Suprapubic skin (tissue), 4 donors: ENCODE measurements around the gene CD248. TPM values are rescaled to one million over a fixed set of nuclear protein-coding genes. Genes with fewer than 3 reads are reported as not detected.

Experiments used
- DNase-seq, 2 donors: peaks; one replicate each; pipeline ENCODE4 v3.0.0-alpha.2; 2019; ENCODE audit warnings: low spot score in 2 of 2
- H3K27ac ChIP-seq: fragments of 200-600 bp; sonication (generic); one replicate; pipeline ENCODE4 v1.5.1; 2019
- H3K27me3 ChIP-seq: fragments of 200-600 bp; sonication (generic); one replicate; pipeline ENCODE4 v1.5.1; 2019
- H3K36me3 ChIP-seq: fragments of 200-600 bp; sonication (generic); one replicate; pipeline ENCODE4 v1.5.1; 2019
- H3K4me1 ChIP-seq: fragments of 200-600 bp; sonication (generic); one replicate; pipeline ENCODE4 v1.5.1; 2019
- H3K4me3 ChIP-seq: fragments of 200-600 bp; sonication (generic); one replicate; pipeline ENCODE4 v1.5.1; 2019; ENCODE audit warnings: mild to moderate bottlenecking
- H3K9me3 ChIP-seq: fragments of 200-600 bp; sonication (generic); one replicate; pipeline ENCODE4 v1.5.1; 2019
- EP300 ChIP-seq: sonication (generic); formaldehyde crosslinking; IDR thresholded peaks from one replicate; pipeline ENCODE4 v1.6.1; 2017; ENCODE audit warnings: antibody characterized with exemption
- POLR2A ChIP-seq, 2 donors: fragments of 450-650 bp; IDR thresholded peaks; one replicate each; pipeline ENCODE4 v1.6.1; 2017; ENCODE audit warnings: antibody characterized with exemption in 2 of 2, mild to moderate bottlenecking in 2 of 2, moderate library complexity in 2 of 2
- POLR2AphosphoS5 ChIP-seq, 3 donors: sonication (generic); formaldehyde crosslinking; IDR thresholded peaks; one replicate each; pipeline ENCODE4 v1.6.1; 2017; ENCODE audit warnings: antibody characterized with exemption in 3 of 3
- WGBS: methylation state at CpG from one replicate; pipeline ENCODE4 v1.1.5; 2018; 5-methylcytosine and 5-hydroxymethylcytosine counted together
- total RNA-seq, 4 donors: library from RNA; depleted of rRNA; stranded (reverse); fragments of >200 nt; gene quantifications; one replicate each; pipeline ENCODE4 v1.1.0, GENCODE V29; 2016
- TF ChIP-seq, protein P1 (sequence below), 2 donors: fragments of 200-600 bp in 1 of 2; fragments of 450-650 bp in 1 of 2; sonication (generic) in 1 of 2; IDR thresholded peaks; one replicate each; pipeline ENCODE4 v1.5.1; 2016 to 2019; ENCODE audit warnings: antibody characterized with exemption in 2 of 2, mild to moderate bottlenecking in 1 of 2, moderate library complexity in 1 of 2

The CD248 gene, protein sequence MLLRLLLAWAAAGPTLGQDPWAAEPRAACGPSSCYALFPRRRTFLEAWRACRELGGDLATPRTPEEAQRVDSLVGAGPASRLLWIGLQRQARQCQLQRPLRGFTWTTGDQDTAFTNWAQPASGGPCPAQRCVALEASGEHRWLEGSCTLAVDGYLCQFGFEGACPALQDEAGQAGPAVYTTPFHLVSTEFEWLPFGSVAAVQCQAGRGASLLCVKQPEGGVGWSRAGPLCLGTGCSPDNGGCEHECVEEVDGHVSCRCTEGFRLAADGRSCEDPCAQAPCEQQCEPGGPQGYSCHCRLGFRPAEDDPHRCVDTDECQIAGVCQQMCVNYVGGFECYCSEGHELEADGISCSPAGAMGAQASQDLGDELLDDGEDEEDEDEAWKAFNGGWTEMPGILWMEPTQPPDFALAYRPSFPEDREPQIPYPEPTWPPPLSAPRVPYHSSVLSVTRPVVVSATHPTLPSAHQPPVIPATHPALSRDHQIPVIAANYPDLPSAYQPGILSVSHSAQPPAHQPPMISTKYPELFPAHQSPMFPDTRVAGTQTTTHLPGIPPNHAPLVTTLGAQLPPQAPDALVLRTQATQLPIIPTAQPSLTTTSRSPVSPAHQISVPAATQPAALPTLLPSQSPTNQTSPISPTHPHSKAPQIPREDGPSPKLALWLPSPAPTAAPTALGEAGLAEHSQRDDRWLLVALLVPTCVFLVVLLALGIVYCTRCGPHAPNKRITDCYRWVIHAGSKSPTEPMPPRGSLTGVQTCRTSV
- total RNA-seq = 10 to 100 TPM in 2 of 4 donors, 1 to 10 TPM in 2; 5.9 to 32.6 (median 19.2) TPM

DNA sequence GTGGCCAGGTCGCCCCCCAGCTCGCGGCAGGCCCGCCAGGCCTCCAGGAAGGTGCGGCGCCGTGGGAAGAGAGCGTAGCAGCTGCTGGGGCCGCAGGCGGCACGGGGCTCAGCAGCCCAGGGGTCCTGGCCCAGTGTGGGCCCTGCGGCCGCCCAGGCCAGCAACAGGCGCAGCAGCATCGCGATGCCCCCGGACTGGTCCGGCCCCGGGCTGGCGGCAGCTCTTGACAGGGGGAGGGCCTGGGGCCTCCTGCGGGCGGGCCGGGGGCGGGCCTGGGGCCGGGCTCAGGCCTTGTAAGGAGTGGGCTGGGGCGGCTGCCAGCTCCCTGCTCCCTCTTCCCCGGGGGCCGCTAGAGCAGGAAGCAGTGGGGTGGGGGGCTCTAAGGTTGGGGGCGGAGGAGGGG lies at the start of gene CD248:
CD248 (minus strand) TSS at position 196 of the 403 bp plus-strand sequence; CDS start at position 179, 17 bp downstream.
- H3K27ac ChIP-seq = peak within 1 kb of the TSS; percentile 78
- no peaks in the 10 kb centered on the region for H3K27me3 ChIP-seq
- no peaks in the 10 kb centered on the region for H3K36me3 ChIP-seq
- H3K4me1 ChIP-seq = peaks cover 56% of the 10 kb centered on the region
- TF ChIP-seq POLR2A (IDR thresholded peaks at IDR 0.05) (peak in 1 of 2 donors; percentile 33), EP300 (no peak)
- WGBS = no CpG with 5 or more reads among the region's 29 CpGs
- H3K4me3 ChIP-seq = peak within 1 kb of the TSS; percentile 53
- no peak for DNase-seq
- no peaks in the 10 kb centered on the region for H3K9me3 ChIP-seq

DNA sequence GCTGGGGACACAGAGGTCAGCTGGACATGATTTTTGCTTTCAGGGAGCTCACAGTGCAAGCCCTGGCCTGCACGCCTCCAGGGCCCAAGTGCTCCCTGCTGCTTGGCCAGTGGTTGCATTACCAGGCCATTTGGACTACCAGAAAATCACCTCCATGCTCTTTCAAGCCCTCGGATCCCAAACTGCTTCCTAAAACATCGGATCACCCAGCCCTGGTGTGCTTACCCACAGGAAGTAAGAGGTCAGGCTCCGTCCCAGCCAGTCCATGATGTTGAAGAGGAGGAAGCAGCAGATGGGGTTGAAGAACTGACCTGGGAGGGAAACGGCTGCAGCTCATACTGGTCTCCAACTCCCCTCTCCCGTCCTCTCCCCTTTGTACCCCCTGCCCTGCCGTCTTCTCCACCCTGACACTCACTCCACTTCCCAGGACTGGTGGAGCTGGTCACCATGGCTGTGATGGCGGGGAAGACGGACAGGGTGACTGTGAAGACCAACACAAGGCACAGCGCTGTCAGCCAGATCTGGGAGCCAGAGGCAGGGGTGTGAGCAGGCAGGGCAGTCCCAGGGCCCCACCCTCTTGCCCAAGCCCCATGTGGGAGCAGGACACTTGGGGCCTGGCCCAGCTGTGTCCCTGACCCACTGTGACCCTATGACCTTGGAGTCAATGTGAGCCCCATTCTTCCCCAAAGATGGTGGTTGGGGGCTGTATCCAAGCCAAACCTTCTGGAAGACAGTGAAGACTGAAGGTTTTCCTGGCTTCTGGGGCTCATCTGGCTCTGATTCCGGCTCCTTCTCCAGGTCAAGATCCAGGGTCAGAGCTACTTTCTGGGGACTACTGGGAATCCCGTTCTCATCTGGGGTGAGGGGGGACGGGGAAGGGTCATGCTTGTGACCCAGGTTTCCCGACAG lies 49.1 kb upstream of the CD248 start:
- no peaks in the 10 kb centered on the region for H3K36me3 ChIP-seq
- H3K4me3 ChIP-seq = no peak overlapping the region
- H3K27me3 ChIP-seq = no peaks in the 10 kb centered on the region
- DNase-seq = no peak
- H3K27ac ChIP-seq = no peak overlapping the region
- WGBS = 67% methylated on average over 14 of the region's 14 CpGs
- H3K4me1 ChIP-seq = peaks cover 5% of the 10 kb centered on the region
- no peaks in the 10 kb centered on the region for H3K9me3 ChIP-seq
- TF ChIP-seq POLR2A (IDR thresholded peaks at IDR 0.05) (no peak), POLR2AphosphoS5 (IDR thresholded peaks at IDR 0.05) (no peak), EP300 (no peak)
- TF ChIP-seq, protein P1, sequence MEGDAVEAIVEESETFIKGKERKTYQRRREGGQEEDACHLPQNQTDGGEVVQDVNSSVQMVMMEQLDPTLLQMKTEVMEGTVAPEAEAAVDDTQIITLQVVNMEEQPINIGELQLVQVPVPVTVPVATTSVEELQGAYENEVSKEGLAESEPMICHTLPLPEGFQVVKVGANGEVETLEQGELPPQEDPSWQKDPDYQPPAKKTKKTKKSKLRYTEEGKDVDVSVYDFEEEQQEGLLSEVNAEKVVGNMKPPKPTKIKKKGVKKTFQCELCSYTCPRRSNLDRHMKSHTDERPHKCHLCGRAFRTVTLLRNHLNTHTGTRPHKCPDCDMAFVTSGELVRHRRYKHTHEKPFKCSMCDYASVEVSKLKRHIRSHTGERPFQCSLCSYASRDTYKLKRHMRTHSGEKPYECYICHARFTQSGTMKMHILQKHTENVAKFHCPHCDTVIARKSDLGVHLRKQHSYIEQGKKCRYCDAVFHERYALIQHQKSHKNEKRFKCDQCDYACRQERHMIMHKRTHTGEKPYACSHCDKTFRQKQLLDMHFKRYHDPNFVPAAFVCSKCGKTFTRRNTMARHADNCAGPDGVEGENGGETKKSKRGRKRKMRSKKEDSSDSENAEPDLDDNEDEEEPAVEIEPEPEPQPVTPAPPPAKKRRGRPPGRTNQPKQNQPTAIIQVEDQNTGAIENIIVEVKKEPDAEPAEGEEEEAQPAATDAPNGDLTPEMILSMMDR (IDR thresholded peaks at IDR 0.05) = no peak

DNA sequence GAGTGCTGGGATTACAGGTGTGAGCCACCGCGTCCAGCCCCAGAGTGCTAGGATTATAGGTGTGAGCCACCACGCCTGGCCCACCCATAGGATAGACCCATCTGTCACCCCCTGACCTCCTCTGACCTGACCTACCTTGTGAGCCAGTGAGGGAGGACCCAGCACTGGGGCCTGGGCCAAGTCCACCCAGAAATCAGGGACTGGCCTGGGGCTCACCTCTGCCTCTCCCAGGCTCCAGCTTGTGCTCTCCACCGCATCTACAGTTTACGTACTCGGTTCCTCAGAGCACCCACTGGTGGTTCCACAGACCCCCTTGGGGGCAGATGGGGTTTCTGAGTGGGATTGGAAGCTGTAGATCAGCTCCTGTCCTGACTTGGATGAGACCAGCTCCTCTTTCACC lies 48.3 kb upstream of the CD248 start:
- 81% methylated on average over 6 of the region's 6 CpGs for whole genome bisulfite sequencing
- no peaks in the 10 kb centered on the region for H3K36me3 ChIP-seq
- H3K27ac ChIP-seq = no peak overlapping the region
- peaks cover 2% of the 10 kb centered on the region for H3K4me1 ChIP-seq
- DNase-seq = no peak
- no peaks in the 10 kb centered on the region for H3K9me3 ChIP-seq
- H3K4me3 ChIP-seq = no peak overlapping the region
- TF ChIP-seq EP300 (no peak), POLR2AphosphoS5 (IDR thresholded peaks at IDR 0.05) (no peak), POLR2A (IDR thresholded peaks at IDR 0.05) (no peak)
- TF ChIP-seq, protein P1 (IDR thresholded peaks at IDR 0.05) = no peak
- H3K27me3 ChIP-seq = no peaks in the 10 kb centered on the region

DNA sequence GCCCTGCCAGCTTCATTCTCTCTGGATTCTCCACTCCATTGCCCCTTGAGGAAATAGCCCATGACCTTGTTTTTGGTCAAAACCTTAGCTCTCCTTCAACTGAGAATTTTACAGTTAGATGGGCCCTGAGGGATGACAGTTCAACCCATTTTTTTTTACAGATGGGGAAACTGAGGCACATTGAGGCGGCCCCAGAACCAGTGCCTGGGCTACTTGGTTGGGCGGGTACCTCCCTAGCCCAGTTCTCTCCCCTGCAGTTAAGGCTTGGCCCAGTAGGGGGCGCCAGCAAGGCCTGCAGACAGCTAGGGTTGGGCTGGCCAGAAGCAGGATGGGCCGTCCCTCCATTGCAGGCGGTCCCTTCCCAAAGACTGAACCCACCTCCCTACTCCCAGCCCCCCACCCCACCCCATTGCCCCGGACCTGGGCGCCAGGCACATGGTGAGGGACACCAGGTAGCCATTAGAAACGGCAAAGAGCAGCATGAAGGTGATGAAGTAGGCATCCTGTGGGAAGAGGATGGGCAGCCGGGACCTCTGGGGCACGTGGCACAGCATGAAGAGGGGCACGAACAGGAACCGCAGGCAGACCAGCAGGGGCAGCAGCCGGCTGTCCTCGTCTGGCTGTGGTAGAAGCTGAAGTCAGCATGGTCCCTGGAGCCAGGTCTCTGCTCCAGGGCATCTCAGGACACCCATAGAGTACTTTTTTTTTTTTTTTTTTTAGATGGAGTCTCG lies 47.1 kb upstream of the CD248 start:
- H3K4me1 ChIP-seq = peaks cover 2% of the 10 kb centered on the region
- H3K36me3 ChIP-seq = no peaks in the 10 kb centered on the region
- no peak overlapping the region for H3K27ac ChIP-seq
- H3K27me3 ChIP-seq = no peaks in the 10 kb centered on the region
- WGBS = 92% methylated on average over 13 of the region's 15 CpGs
- no peak for DNase-seq
- no peaks in the 10 kb centered on the region for H3K9me3 ChIP-seq
- H3K4me3 ChIP-seq = no peak overlapping the region
- TF ChIP-seq, protein P1 (IDR thresholded peaks at IDR 0.05) = peak in 1 of 2 donors; percentile 58
- TF ChIP-seq POLR2AphosphoS5 (IDR thresholded peaks at IDR 0.05) (no peak), POLR2A (IDR thresholded peaks at IDR 0.05) (no peak), EP300 (no peak)

DNA sequence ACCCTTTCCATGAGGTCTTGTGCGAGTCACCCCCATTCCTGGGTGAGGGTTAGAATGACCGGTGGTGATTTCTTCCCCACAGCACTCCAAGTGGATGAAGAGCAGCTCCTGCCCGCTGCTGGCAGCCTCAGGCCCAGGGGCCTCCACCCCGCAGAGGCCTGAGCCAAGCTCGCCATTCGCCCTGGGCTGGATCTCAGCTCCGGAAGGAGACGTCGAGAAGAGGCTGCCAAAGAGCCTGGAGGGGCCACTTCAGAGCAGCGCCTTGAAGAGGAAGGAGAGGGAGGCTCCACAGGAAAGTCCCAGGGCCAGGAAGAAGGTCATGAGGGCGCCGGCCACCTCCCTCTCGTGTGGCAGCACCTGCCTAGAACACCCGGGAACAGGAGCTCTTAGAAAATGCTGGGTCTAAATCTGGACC lies 46.4 kb upstream of the CD248 start:
- Histone ChIP-seq H3K27ac (no peak overlapping the region), H3K36me3 (no peaks in the 10 kb centered on the region), H3K4me3 (no peak overlapping the region), H3K27me3 (no peaks in the 10 kb centered on the region), H3K4me1 (peaks cover 2% of the 10 kb centered on the region), H3K9me3 (no peaks in the 10 kb centered on the region)
- TF ChIP-seq EP300 = no peak
- TF ChIP-seq, protein P1 (IDR thresholded peaks at IDR 0.05) = no peak
- TF ChIP-seq POLR2AphosphoS5 (IDR thresholded peaks at IDR 0.05) = no peak
- no peak for TF ChIP-seq POLR2A (IDR thresholded peaks at IDR 0.05)
- WGBS = 68% methylated on average over 5 of the region's 14 CpGs
- no peak for DNase-seq
